Endothelial cell of umbilical vein (primary cell): ENCODE measurements around the gene DAP.

Experiments
- CTCF ChIP-seq, 2 donors: IDR thresholded peaks; 1 replicate in 1 of 2; 2 replicates in 1 of 2; pipeline ENCODE4 v1.5.1; 2011; ENCODE audit warnings: low read length in 2 of 2, mild to moderate bottlenecking in 2 of 2, moderate library complexity in 2 of 2, control low read depth in 1 of 2, inconsistent platforms in 1 of 2, low read depth in 1 of 2; ENCODE audit not compliant: insufficient read depth in 1 of 2; ENCODE audit errors: extremely low read depth in 1 of 2
- EZH2 ChIP-seq: IDR thresholded peaks from 2 replicates; pipeline ENCODE4 v1.6.1; 2012; ENCODE audit warnings: borderline replicate concordance, low read depth, mild to moderate bottlenecking, moderate library complexity, low read length, inconsistent platforms; ENCODE audit not compliant: severe bottlenecking
- FOS ChIP-seq: IDR thresholded peaks from 2 replicates; pipeline ENCODE4 v1.6.1; 2011; ENCODE audit warnings: mild to moderate bottlenecking, low read length, moderate library complexity, borderline replicate concordance; ENCODE audit not compliant: insufficient read depth
- GATA2 ChIP-seq: IDR thresholded peaks from 2 replicates; pipeline ENCODE4 v1.7.0; 2011; ENCODE audit warnings: low read depth, mild to moderate bottlenecking, moderate library complexity, mixed read lengths, low read length; ENCODE audit not compliant: insufficient read length, insufficient read depth
- JUN ChIP-seq: IDR thresholded peaks from 2 replicates; pipeline ENCODE4 v1.6.1; 2011; ENCODE audit warnings: borderline replicate concordance, low read depth; ENCODE audit not compliant: insufficient read length, insufficient read depth
- MAX ChIP-seq: IDR thresholded peaks from 2 replicates; pipeline ENCODE4 v1.6.1; 2011; ENCODE audit not compliant: insufficient read depth, insufficient read length
- MYC ChIP-seq: IDR thresholded peaks from one replicate; pipeline ENCODE4 v1.6.1; 2011; ENCODE audit warnings: mild to moderate bottlenecking, low read depth, low read length
- POLR2A ChIP-seq: IDR thresholded peaks from 2 replicates; pipeline ENCODE4 v1.6.1; 2012; ENCODE audit warnings: low read depth, mild to moderate bottlenecking, control low read depth, low read length
- POLR2AphosphoS5 ChIP-seq: IDR thresholded peaks from 2 replicates; pipeline ENCODE4 v1.6.1; 2012; ENCODE audit warnings: low read depth, mild to moderate bottlenecking, control low read depth, low read length, moderate library complexity; ENCODE audit not compliant: insufficient read depth

GRCh38 chr5:10759111-10759510, 1.9 kb downstream of the DAP start:
- TF ChIP-seq MAX (no peak), CTCF (IDR thresholded peaks at IDR 0.05; ENCODE audit: extremely low read depth in 1 of 2, insufficient read depth in 1 of 2, low read depth in 1 of 2, low read length in 2 of 2) (no peak), MYC (no peak), POLR2AphosphoS5 (no peak), POLR2A (no peak), JUN (no peak), EZH2 (no peak), GATA2 (no peak), FOS (no peak)
